Effector CD4-positive, alpha-beta T cell (primary cell): ENCODE measurements around the gene CNPY1.

ENCODE experiments used
- DNase-seq: peaks from one replicate; pipeline ENCODE4 v3.0.0-alpha.2; 2020

The CNPY1 gene

DNA sequence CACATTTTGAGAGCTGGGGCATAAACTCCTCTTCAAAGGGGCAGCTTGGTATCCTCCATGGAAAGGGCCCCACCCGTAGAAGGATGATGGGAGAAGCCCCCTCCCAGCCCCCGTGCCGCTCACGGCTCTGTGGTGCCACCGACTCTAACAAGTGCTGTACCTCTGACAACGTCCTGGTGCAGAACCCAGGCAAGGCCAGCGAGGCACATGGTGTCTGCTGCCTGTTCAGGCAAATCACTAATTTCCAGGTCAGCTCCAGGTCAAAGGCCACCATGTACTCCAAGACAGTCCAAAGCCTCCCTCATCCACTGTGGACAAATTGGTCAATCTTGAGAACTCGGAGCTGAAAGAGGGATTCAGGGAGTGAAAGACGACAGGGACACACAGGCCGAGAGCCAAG lies 11.4 kb upstream of the CNPY1 start:
- DNase-seq = no peak

GRCh38 chr7:155556763-155557162 lies 10.4 kb upstream of the CNPY1 start:
- DNase-seq = no peak

GRCh38 chr7:155555116-155555695 lies 8.8 kb upstream of the CNPY1 start:
- no peak for DNase-seq

- no peak for DNase-seq
Measured at GRCh38 chr7:155553871-155554270, 7.5 kb upstream of the CNPY1 start.

- no peak for DNase-seq
Measured at GRCh38 chr7:155551785-155552611, 5.6 kb upstream of the CNPY1 start.

- DNase-seq = no peak
Measured at GRCh38 chr7:155550916-155551315, 4.6 kb upstream of the CNPY1 start.

DNA sequence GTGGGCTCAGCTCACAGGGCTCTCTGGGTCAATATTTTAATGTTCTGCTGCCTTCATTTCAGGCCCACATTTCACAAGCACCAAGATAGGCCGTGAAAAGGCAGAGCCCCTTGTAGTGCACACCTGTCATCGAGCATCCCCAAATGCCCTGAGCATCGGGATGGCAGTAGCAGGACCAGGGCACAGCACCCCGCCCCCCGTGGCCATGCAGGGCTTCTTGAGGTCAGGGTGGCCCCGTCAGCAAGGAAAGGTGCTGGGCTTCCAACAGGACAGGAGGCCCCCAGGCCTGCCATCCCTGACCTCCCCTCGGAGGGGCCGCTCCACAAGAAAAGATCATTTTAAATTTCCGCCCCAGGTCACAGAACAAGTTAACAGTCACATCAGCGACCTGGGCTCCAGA lies 2.9 kb upstream of the CNPY1 start:
- DNase-seq = no peak

DNA sequence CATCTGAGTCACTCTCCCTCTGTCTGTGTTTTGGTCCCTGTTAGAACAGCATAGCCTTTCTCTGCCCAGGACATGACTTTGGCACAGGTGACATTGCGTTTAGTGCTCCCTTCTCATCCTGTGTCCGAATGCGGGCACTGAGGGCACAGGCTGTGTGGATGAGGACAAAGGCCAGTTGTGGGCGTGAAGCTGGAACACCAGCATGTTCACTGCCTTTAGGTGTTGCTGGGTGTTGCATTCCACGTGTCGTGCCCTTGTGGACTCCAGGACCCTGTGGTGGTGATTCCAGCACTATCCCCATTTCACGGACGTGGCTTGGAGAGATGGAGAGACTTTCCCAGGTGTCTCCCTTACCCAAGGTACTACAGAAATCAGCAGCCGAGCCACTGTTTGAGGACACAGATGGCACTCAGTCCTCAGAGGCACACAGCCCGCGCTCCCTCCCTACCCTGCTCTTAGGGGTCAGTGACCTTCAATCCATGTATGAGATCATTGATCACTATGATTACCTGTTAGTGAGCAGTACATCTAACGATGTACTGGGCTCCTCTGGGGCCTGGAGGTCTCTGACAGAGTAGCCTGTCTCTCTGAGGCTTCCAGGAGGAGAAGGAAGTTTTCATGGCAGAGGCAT lies 917 bp upstream of the CNPY1 start:
- DNase-seq = no peak

GRCh38 chr7:155545348-155545747 lies 1.0 kb downstream of the CNPY1 start:
- DNase-seq = no peak

- DNase-seq = no peak
Measured at GRCh38 chr7:155544485-155544884, 1.9 kb downstream of the CNPY1 start.

DNA sequence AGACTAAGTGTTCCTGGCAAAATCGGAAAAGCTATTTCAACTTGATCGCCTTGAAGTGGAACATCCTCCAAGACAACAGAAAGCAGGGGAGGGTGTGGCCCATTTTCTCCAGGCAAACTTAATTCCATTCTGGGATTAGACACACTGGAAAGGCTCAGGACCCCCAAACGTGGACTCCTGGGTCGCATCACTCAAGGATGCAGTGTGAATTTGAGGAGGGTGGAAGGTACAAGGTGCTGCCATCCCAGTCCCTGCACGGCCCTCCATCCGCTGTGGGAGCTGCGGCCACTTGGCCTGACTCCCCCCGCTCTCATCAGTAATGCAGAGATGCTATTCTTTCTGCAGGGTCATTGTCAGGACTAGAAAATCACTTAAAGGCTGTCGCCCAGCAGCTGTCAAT lies 2.4 kb downstream of the CNPY1 start:
- no peak for DNase-seq

DNA sequence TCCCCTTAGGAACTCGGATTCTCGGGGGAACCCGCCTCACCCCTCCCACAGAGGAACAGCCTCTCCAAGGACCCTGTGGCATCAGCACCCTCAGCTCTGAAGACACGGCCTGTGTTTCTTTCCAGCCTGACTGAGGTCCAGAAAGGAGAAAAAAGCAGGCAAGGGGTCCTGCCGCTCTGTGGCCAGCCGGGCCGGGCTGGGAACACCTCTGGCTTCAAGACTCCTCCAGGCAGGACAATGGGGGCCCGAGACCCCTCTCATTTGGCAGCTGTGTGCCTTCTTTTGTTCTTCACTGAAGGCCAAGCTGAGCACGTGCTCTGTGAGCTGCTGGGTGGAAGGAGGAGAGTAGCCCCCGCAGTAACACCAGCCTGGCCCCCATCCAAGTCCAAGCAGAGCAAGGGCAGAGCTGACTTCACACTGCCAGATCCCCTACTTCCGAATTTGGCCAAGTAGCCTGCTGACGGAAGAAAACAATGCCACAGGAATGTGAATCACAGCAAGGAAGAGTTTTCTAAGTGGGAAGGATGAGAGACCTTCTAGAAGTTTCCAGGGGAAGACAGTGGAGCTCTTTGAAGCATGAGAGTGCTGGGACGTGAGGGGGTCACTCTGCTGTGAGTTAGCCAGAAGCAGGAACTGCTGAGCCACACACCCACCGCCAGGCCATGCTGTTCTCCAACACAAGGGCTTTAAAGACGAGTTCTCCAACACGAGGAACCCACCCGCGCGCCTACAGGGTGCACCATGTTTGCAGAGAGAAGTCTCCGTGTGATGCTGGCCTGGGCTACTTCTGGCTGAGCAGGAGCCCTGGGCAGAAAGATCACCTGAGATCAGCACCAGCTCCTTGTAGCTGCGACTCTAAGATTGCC lies 3.1 kb downstream of the CNPY1 start:
- DNase-seq = no peak

DNA sequence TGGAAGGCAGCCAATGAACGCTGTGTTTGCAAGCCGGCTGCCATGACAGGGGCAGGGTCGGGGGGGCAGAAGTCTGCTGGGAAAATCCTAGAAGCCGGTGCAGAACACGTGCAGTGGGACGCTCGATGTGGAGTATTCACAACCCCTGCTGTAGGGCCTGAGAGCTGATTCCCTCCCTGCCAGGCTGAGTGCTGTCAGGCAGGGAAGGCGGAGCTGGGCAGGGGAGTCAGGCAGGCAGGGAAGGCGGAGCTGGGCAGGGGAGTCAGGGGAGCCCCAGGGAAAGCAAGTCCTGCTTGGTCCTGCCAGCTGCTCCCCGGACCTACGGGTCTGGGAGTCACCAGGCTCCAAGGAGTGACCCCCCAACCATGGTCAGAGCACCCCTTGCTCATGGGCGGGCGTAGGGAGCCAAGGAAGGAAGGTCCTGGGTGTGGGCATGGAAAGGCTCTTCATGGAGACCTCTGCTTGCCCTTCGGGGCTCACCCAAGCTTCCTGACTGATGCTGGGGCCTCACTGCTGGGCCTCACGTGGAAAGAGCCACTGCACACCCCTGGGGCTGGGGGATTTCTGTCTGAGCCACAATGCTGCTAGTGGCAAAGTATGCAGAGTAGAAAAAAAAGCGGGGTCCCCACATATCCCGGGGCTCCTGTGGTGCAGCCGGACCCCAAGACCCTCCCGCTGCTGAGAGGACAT lies 4.2 kb downstream of the CNPY1 start:
- DNase-seq = no peak

DNA sequence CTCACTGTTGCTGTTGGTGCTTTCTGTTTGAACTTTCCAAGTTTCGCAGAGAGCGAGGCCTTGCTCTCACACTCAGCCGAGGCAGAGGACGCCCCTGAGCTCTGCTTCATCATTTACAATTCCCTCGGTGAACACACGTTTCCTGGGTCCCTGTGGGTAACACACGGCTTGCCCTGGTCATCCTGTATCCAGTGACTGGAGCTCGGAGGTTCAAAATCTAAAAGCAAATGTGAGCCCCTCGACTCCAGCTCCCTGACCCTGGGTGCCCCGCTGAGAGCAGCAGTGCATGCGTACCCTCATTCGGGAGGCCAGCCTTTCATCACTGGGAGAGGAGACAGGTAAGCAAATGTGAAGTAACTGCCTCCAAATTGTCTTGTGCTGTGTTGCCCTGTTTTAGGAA lies 5.8 kb downstream of the CNPY1 start:
- no peak for DNase-seq

DNA sequence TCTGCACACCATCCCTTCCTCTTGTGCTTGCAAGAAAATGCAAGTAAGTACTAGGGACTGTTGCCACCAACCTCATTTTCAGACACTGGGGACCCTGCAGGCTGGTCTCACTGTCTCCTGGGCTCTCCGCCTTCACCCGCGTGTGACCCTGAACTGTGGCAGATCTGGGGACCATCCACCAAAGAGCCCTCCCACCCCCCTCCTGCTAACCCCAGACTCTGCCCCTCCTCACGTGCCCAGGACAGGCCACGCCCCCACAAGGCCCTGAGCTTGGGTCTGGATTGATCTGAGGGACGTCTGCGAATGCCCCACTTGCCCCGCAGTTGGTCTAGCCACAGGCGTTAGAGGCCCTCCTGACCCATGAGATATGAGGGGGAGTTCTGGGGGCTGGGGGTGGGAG lies 8.1 kb downstream of the CNPY1 start:
- no peak for DNase-seq

DNA sequence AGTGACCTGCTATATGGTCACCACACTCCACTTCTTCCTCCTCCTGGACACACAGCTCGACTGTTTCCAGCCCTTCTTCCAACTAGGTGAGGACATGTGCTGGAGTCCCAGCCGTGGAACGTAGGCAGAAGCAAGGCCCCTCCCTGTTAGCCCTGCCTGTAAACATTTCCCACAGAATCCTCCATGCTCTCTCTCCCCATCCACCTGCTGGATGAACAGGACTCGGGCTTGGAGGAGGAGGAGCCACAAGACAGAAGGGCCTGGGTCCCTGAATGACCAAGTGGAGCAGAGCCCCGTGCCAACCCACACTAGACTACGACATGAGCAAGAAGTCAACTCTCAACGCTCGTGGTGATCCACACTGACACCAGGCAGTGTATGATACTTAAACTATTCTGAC lies 9.9 kb downstream of the CNPY1 start:
- DNase-seq = no peak

GRCh38 chr7:155534691-155535090 lies 11.7 kb downstream of the CNPY1 start:
- no peak for DNase-seq

DNA sequence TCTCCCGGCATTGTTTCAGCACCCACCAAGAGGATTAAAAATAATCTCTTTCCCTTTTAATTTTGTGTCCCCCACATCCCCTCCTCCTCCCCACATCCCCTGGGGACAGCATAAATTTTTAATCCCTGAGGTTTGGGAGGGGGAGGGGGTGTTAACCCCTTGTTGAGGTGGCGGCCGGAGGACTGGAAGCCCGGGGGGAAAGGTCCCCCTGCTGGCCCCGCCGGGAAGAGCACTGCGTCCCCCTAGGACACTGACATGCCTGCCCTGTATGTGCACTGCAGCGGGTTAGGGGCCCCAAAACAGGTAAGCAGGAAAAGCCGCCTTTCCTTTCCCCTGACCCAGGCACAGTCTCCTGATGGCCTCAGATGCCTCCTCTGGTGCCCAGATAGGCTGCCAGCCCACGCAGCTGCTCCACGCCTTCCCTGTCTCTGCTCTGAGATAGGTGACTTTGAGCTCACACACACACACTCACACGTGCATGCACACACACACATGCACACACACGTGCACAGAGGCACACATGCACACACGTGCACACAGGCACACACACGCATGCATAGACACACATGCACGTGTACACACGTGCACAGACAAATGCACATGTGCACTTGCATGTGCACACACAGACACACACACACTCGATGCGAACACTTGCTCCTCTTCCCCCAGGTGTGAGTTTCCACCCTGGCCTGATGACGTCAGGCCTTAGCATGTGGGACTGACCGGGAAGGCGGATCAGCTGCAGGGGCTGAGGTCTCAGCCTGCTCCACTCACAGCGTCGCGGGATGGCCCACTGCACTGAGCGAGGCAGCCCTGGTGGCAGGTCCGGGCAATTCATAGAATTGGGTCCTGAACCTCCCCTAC lies 12.3 kb downstream of the CNPY1 start:
- DNase-seq = no peak

DNA sequence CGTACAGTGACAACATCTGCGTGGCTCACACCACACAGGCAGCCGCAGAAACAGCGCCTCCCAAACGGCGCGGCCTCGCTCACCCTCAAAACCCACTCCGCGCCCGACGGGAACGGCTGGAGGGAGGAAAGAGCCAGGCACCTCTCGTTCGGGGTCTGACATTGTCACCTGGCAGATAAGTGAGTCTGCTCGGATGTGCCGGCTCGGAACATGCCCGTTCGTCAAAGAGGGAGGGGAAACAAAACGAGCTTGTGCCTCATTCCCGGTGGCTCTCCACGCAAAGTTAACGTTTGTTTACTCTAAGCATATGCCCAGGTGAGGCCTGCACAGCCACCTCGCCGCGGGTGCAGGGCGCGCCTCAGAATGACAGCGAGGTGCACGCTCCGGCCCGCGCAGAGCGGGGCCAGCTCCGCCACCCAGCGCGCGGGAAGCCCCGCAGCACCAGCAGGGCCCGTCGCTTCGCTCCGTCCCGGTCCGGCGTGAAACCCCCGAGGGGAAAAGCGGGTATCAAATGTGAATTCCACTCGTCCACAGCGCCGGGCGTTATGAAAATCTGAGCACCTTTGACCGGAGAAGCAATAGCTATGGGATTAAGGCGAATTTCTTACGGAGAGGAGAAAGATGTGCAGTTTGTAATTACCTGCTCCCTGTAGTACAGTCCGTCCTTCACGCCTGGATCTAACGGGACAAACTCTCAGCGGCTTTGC lies 13.1 kb downstream of the CNPY1 start:
- DNase-seq = no peak

GRCh38 chr7:155532792-155533119 lies 13.6 kb downstream of the CNPY1 start:
- DNase-seq = no peak

DNA sequence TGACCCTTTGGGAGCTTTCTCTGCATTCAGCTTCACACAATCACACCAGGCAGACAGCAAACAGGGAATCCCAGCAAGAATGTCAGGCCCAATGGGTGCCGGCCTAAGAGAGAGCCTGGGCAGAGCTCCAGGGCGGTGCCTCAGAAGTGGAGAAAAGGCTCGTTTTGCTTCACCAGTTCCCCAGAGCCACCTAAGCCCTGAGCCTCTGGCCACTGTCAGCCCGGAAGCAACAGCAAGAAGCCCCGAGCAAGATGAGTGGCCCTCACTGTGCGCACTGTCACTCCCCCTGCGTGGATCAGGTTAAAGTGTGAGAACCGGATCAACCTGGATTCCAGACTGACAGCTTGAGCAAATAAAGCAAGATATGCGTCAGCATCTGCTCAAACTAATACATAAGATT lies 14.7 kb downstream of the CNPY1 start:
- no peak for DNase-seq
